Upper lobe of left lung (tissue), 4 donors: ENCODE results near the gene GPR176.

ENCODE experiments used
- EP300 ChIP-seq, 4 donors: sonication (generic); formaldehyde crosslinking; IDR thresholded peaks; one replicate each; pipeline ENCODE4 v1.5.1; 2017; ENCODE audit warnings: antibody characterized with exemption in 4 of 4, control low read depth in 2 of 4
- POLR2A ChIP-seq, 4 donors: fragments of 450-650 bp; IDR thresholded peaks; one replicate each; pipeline ENCODE4 v1.5.1; 2016 to 2017; ENCODE audit warnings: antibody characterized with exemption in 4 of 4, mild to moderate bottlenecking in 2 of 4
- POLR2AphosphoS5 ChIP-seq, 2 donors: sonication (generic); formaldehyde crosslinking; IDR thresholded peaks; one replicate each; pipeline ENCODE4 v1.5.1; 2017; ENCODE audit warnings: antibody characterized with exemption in 2 of 2
- TF ChIP-seq, protein P1 (sequence below), 6 experiments: fragments of 450-650 bp in 4 of 6; fragments of 200-600 bp in 2 of 6; sonication (generic) in 2 of 6; IDR thresholded peaks; one replicate each; pipeline ENCODE4 v1.5.1; 2016 to 2019; ENCODE audit warnings: antibody characterized with exemption in 6 of 6

DNA sequence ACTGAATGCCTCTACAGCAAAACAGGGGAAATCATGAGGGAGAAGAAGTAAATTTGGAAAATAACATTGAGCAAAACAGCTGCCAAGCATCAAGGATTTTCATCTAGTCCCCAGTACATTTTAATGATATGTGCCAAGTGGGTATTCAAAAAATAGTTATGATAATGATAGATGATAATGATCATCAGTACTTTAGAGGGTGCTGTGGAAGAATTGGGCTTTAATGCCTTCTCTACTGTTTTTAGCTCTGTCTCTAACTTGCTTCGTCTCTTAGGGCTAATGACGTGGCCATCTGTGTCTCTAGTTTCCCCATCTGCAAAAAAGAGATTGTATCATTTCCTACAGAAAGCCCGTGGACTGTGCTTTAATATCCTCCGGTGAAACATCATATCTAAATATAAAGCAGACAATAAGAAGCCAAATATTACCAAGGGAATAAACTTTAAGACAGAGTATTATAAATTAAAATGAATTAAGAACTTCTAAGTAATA lies 127.2 kb downstream of the GPR176 start:
- TF ChIP-seq, protein P1, sequence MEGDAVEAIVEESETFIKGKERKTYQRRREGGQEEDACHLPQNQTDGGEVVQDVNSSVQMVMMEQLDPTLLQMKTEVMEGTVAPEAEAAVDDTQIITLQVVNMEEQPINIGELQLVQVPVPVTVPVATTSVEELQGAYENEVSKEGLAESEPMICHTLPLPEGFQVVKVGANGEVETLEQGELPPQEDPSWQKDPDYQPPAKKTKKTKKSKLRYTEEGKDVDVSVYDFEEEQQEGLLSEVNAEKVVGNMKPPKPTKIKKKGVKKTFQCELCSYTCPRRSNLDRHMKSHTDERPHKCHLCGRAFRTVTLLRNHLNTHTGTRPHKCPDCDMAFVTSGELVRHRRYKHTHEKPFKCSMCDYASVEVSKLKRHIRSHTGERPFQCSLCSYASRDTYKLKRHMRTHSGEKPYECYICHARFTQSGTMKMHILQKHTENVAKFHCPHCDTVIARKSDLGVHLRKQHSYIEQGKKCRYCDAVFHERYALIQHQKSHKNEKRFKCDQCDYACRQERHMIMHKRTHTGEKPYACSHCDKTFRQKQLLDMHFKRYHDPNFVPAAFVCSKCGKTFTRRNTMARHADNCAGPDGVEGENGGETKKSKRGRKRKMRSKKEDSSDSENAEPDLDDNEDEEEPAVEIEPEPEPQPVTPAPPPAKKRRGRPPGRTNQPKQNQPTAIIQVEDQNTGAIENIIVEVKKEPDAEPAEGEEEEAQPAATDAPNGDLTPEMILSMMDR (IDR thresholded peaks at IDR 0.05), result no peak
- no peak for TF ChIP-seq POLR2A (IDR thresholded peaks at IDR 0.05)
- TF ChIP-seq EP300 (IDR thresholded peaks at IDR 0.05), result no peak
- no peak for TF ChIP-seq POLR2AphosphoS5 (IDR thresholded peaks at IDR 0.05)
